ENCODE results near the gene DMRT3. TPM values are rescaled to one million over a fixed set of nuclear protein-coding genes. Genes with fewer than 3 reads are reported as not detected.

The DMRT3 gene
- total and polyA plus RNA-seq, 8 donors = not detected

DNA sequence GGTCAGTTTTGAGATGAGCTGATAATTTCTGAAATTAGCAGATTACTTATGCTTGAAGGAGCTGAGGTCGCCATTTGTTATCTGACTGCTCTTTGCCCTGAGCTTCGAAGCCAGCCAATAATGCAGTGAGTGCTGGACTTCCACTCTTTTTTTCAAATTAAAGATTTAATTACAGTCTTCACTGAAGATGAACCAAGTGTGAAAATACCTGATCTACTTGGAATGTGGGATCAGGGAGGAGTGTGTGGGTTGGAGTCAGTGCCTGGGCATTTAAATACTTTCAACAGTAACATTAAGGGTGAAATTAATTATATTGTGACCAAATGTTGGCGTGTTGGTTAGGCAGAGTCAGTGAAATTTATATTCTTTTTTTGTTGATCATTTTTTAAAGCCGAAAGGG, 23.9 kb upstream of the DMRT3 start:
- ATAC-seq (no peak), DNase-seq (no peak)
- Histone ChIP-seq H3K27ac (no peak overlapping the region), H3K36me3 (no peaks in the 10 kb centered on the region), H3K4me3 (no peak overlapping the region), H3K27me3 (peaks cover 25 to 86% of the 10 kb centered on the region in 2 donors), H3K4me1 (no peaks in the 10 kb centered on the region), H3K9me3 (no peaks in the 10 kb centered on the region)
- intact Hi-C loops (cut with DNase I) = no loop called here
- TF ChIP-seq, protein P1, sequence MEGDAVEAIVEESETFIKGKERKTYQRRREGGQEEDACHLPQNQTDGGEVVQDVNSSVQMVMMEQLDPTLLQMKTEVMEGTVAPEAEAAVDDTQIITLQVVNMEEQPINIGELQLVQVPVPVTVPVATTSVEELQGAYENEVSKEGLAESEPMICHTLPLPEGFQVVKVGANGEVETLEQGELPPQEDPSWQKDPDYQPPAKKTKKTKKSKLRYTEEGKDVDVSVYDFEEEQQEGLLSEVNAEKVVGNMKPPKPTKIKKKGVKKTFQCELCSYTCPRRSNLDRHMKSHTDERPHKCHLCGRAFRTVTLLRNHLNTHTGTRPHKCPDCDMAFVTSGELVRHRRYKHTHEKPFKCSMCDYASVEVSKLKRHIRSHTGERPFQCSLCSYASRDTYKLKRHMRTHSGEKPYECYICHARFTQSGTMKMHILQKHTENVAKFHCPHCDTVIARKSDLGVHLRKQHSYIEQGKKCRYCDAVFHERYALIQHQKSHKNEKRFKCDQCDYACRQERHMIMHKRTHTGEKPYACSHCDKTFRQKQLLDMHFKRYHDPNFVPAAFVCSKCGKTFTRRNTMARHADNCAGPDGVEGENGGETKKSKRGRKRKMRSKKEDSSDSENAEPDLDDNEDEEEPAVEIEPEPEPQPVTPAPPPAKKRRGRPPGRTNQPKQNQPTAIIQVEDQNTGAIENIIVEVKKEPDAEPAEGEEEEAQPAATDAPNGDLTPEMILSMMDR (IDR thresholded peaks at IDR 0.05) = no peak

DNA sequence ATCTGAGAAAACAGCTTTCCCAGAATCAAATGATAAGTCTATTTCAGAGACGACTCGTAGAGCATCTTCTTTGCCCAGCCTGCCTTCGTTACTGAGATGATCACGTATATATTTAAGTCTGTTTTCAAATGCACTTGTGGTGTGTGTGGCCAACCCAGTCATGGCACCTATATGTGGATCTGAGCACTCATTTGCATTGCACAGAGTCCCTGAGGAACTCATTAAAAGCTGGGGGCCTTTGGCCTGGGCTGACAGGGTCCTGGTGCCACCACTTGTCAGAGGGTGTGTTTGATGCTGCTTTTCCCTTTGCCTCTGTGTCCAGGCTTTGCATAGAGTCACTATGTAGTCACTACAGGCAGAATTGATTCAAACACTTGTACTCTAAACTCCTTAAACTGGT, 17.4 kb upstream of the DMRT3 start:
- no peaks in the 10 kb centered on the region for H3K9me3 ChIP-seq
- H3K36me3 ChIP-seq = no peaks in the 10 kb centered on the region
- ATAC-seq = no peak
- H3K4me1 ChIP-seq = no peaks in the 10 kb centered on the region
- intact Hi-C loops (cut with DNase I) = no loop called here
- TF ChIP-seq, protein P1 (IDR thresholded peaks at IDR 0.05) = no peak
- peaks cover 17 to 96% of the 10 kb centered on the region in 2 donors for H3K27me3 ChIP-seq
- no peak for DNase-seq
- no peak overlapping the region for H3K27ac ChIP-seq
- no peak overlapping the region for H3K4me3 ChIP-seq

GRCh38 chr9:959914-960313, 16.5 kb upstream of the DMRT3 start:
- no peak for DNase-seq
- TF ChIP-seq, protein P1 (IDR thresholded peaks at IDR 0.05) = no peak
- H3K9me3 ChIP-seq = no peaks in the 10 kb centered on the region
- peaks cover 21 to 96% of the 10 kb centered on the region in 2 donors for H3K27me3 ChIP-seq
- intact Hi-C loops (cut with DNase I) = no loop called here
- H3K4me1 ChIP-seq = no peaks in the 10 kb centered on the region
- no peak overlapping the region for H3K27ac ChIP-seq
- ATAC-seq = no peak
- no peaks in the 10 kb centered on the region for H3K36me3 ChIP-seq
- no peak overlapping the region for H3K4me3 ChIP-seq

GRCh38 chr9:962023-962422, 14.4 kb upstream of the DMRT3 start:
- Histone ChIP-seq H3K4me1 (no peaks in the 10 kb centered on the region), H3K9me3 (no peaks in the 10 kb centered on the region), H3K36me3 (no peaks in the 10 kb centered on the region), H3K4me3 (no peak overlapping the region), H3K27ac (no peak overlapping the region), H3K27me3 (peaks cover 42 to 97% of the 10 kb centered on the region in 2 donors)
- no peak for DNase-seq
- no peak for ATAC-seq
- intact Hi-C loops (cut with DNase I) = no loop called here
- TF ChIP-seq, protein P1 (IDR thresholded peaks at IDR 0.05) = no peak

DNA sequence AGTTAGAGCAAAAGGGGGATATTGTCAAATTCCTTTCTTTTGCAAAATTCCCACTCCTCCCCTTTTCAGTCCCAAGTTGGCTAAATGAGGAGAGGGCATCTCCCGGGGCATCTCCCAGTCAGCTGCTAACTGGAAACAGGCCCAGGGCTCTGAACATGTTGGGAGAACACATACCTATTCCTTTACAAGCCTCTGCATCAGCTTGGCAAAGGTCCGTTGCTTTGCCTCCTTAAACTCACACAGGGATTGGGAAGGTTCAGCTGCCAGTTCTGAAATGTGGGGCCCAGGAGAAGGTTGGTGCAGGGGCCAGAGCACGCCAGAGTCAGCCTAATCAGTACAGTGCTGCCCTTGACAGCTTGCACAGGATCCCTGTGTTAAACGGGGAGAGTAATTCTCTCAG, 11.0 kb upstream of the DMRT3 start:
- TF ChIP-seq, protein P1 (IDR thresholded peaks at IDR 0.05) = no peak
- no peak overlapping the region for H3K27ac ChIP-seq
- H3K36me3 ChIP-seq = no peaks in the 10 kb centered on the region
- peaks cover 77 to 100% of the 10 kb centered on the region in 2 donors for H3K27me3 ChIP-seq
- no peaks in the 10 kb centered on the region for H3K4me1 ChIP-seq
- DNase-seq (no peak), ATAC-seq (no peak)
- no peaks in the 10 kb centered on the region for H3K9me3 ChIP-seq
- H3K4me3 ChIP-seq = no peak overlapping the region
- intact Hi-C loops (cut with DNase I) = no loop called here
